Cerebellar nuclear complex (tissue), 1 donor: ENCODE results near the gene TAS1R3.

Experiments
- DNase-seq, 2 experiments: peaks; one replicate each; lab custom pipeline; 2025; lab: John Stamatoyannopoulos, UW

Gene TAS1R3

GRCh38 chr1:1371746-1372711, 40.9 kb downstream of the TAS1R3 start:
- no peak for DNase-seq

- DNase-seq: no peak
Observed at GRCh38 chr1:1373051-1373814, 42.2 kb downstream of the TAS1R3 start.

- DNase-seq: no peak
Observed at GRCh38 chr1:1373815-1374588, 42.9 kb downstream of the TAS1R3 start.

- DNase-seq: no peak
Observed at GRCh38 chr1:1374589-1374928, 43.5 kb downstream of the TAS1R3 start.

GRCh38 chr1:1374929-1375662, 44.0 kb downstream of the TAS1R3 start, which contains the start of gene AURKAIP1:
AURKAIP1 (minus strand) TSS chr1:1375207; CDS start chr1:1374756, 451 bp downstream.
- peak; percentile 90 to 96 for DNase-seq

GRCh38 chr1:1376551-1377226, 45.6 kb downstream of the TAS1R3 start:
- DNase-seq: no peak

GRCh38 chr1:1377540-1378205, 46.6 kb downstream of the TAS1R3 start:
- no peak for DNase-seq

GRCh38 chr1:1380860-1381259, 49.8 kb downstream of the TAS1R3 start:
- DNase-seq: no peak

- no peak for DNase-seq
Observed at GRCh38 chr1:1381294-1381693, 50.2 kb downstream of the TAS1R3 start.
